Liver (tissue), 9 donors: ENCODE data around the gene TRAK2. TPM values are rescaled to one million over a fixed set of nuclear protein-coding genes. Genes with fewer than 3 reads are reported as not detected.

Source experiments
- DNase-seq: peaks from one replicate; pipeline ENCODE4 v3.0.0-alpha.2; 2017; ENCODE audit warnings: low spot score
- H3K27ac ChIP-seq, 2 donors: one replicate each; pipeline ENCODE4 v1.7.0; 2013; ENCODE audit warnings: inconsistent platforms in 2 of 2, low read length in 2 of 2, control low read depth in 1 of 2, low read depth in 1 of 2, mild to moderate bottlenecking in 1 of 2
- H3K27me3 ChIP-seq, 4 donors: one replicate each; pipeline versions ENCODE4 v1.6.1 to v1.7.0; 2013; ENCODE audit warnings: low read length in 3 of 4, inconsistent platforms in 1 of 4, mild to moderate bottlenecking in 1 of 4, moderate library complexity in 1 of 4; ENCODE audit not compliant: control insufficient read depth in 4 of 4, insufficient read depth in 4 of 4
- H3K36me3 ChIP-seq, 4 donors: one replicate each; pipeline versions ENCODE4 v1.6.1 to v1.7.0; 2013; ENCODE audit warnings: low read length in 3 of 4, mild to moderate bottlenecking in 3 of 4, low read depth in 1 of 4, moderate library complexity in 1 of 4; ENCODE audit not compliant: control insufficient read depth in 4 of 4, insufficient read depth in 3 of 4
- H3K4me1 ChIP-seq, 4 donors: one replicate each; pipeline versions ENCODE4 v1.6.1 to v1.7.0; 2013; ENCODE audit warnings: low read length in 3 of 4, mild to moderate bottlenecking in 3 of 4, moderate library complexity in 1 of 4; ENCODE audit not compliant: control insufficient read depth in 4 of 4, insufficient read depth in 4 of 4
- H3K4me3 ChIP-seq, 3 donors: one replicate each; pipeline versions ENCODE4 v1.6.1 to v1.7.0; 2013; ENCODE audit warnings: low read length in 3 of 3, control low read depth in 1 of 3, low read depth in 1 of 3, mild to moderate bottlenecking in 1 of 3
- H3K9ac ChIP-seq, 2 donors: one replicate each; pipeline ENCODE4 v1.7.0; 2013; ENCODE audit warnings: low read length in 2 of 2, mild to moderate bottlenecking in 2 of 2, moderate library complexity in 2 of 2, control low read depth in 1 of 2, low read depth in 1 of 2
- H3K9me3 ChIP-seq, 4 donors: one replicate each; pipeline versions ENCODE4 v1.6.1 to v1.7.0; 2013; ENCODE audit warnings: low read length in 3 of 4; ENCODE audit not compliant: control insufficient read depth in 4 of 4
- FOXA1 ChIP-seq: IDR thresholded peaks from 2 replicates; pipeline ENCODE4 v1.6.1; 2016; ENCODE audit warnings: antibody characterized with exemption
- HNF4A ChIP-seq, 2 donors: conservative IDR thresholded peaks; 2 replicates each; pipeline ENCODE4 v1.6.1; 2016; ENCODE audit warnings: antibody characterized with exemption in 2 of 2, mild to moderate bottlenecking in 2 of 2
- HNF4G ChIP-seq: IDR thresholded peaks from 2 replicates; pipeline ENCODE4 v1.6.1; 2016; ENCODE audit warnings: antibody characterized with exemption
- JUND ChIP-seq, 2 donors: IDR thresholded peaks; 2 replicates each; pipeline ENCODE4 v1.6.1; 2016; ENCODE audit warnings: antibody characterized with exemption in 2 of 2
- NR2F2 ChIP-seq: IDR thresholded peaks from 2 replicates; pipeline ENCODE4 v1.6.1; 2016; ENCODE audit warnings: antibody characterized with exemption
- SP1 ChIP-seq: IDR thresholded peaks from 2 replicates; pipeline ENCODE4 v1.6.1; 2018; ENCODE audit warnings: antibody characterized with exemption, mild to moderate bottlenecking
- TAF1 ChIP-seq: conservative IDR thresholded peaks from 2 replicates; pipeline ENCODE4 v1.6.1; 2016; ENCODE audit warnings: antibody characterized with exemption, mild to moderate bottlenecking
- YY1 ChIP-seq: IDR thresholded peaks from 2 replicates; pipeline ENCODE4 v1.6.1; 2016; ENCODE audit warnings: antibody characterized with exemption, mild to moderate bottlenecking
- WGBS: extraction: QIAGEN DNeasy Blood & Tissue Kit; methylation state at CpG from one replicate; pipeline ENCODE4 v1.1.7; 2013; 5-methylcytosine and 5-hydroxymethylcytosine counted together
- polyA plus RNA-seq, 2 donors: library from polyadenylated mRNA; stranded (reverse) in 1 of 2; unstranded in 1 of 2; fragments of 200-250 nt in 1 of 2; fragments of >200 nt in 1 of 2; fragmentation: Nextera tagmentation in 1 of 2; extraction: Ambion mirVana in 1 of 2; gene quantifications; one replicate each; pipeline versions ENCODE4 v1.2.1 to v1.2.3, GENCODE V29; 2013 to 2015
- total RNA-seq, 2 donors: library from RNA; depleted of rRNA; stranded (reverse); fragments of >200 nt; gene quantifications; one replicate each; pipeline ENCODE4 v1.2.3, GENCODE V29; 2014
- TF ChIP-seq, protein P1 (sequence below): IDR thresholded peaks from 2 replicates; pipeline ENCODE4 v1.6.1; 2016; ENCODE audit warnings: antibody characterized with exemption, mild to moderate bottlenecking
- TF ChIP-seq, protein P2 (sequence below): IDR thresholded peaks from 2 replicates; pipeline ENCODE4 v1.6.1; 2016; ENCODE audit warnings: antibody characterized with exemption
- TF ChIP-seq, protein P3 (sequence below): IDR thresholded peaks from 2 replicates; pipeline ENCODE4 v1.6.1; 2016; ENCODE audit warnings: antibody characterized with exemption
- TF ChIP-seq, protein P4 (sequence below): IDR thresholded peaks from 2 replicates; pipeline ENCODE4 v1.6.1; 2016; ENCODE audit warnings: antibody characterized with exemption
- TF ChIP-seq, protein P5 (sequence below): fragments of 150-350 bp; IDR thresholded peaks from 2 replicates; pipeline ENCODE4 v1.5.1; 2017; ENCODE audit warnings: improper control_type of control experiment, low read depth, low read length; ENCODE audit not compliant: missing input control
- donor health status: healthy.
- donor health status: healthy.
- donor health status: healthy.
- donor health status: healthy.
- donor health status: healthy.

TRAK2 gene
- total and polyA plus RNA-seq, 4 donors, result 6.1 to 207 (median 12.4) TPM

DNA sequence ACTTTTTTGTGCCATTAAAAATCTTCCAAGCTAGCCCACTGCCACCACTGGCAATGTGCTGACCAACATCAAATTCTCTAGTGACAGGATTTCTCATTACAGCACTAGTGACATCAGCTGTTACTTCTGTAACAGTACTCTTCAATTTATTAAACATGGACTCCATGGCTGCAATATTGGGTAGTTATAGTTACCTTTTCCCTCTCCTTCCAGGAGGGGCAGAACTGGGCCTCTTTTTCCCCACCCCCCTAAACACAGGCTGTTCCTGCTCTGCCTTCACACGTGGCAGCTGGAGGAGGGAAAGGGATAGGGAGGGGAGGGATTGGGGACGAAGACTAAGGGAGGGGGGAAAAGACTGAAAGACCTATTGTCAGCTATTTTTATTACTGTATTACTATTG lies 38.1 kb downstream of the TRAK2 start:
- no peak overlapping the region for H3K9ac ChIP-seq
- H3K27me3 ChIP-seq, result no peaks in the 10 kb centered on the region
- 65% methylated on average over 2 of the region's 2 CpGs for WGBS
- H3K4me1 ChIP-seq, result peaks cover 0 to 5% (median 1%) of the 10 kb centered on the region in 4 donors
- H3K9me3 ChIP-seq, result no peaks in the 10 kb centered on the region
- TF ChIP-seq SP1 (no peak), NR2F2 (no peak), YY1 (no peak), JUND (IDR thresholded peaks at IDR 0.05) (no peak)
- TF ChIP-seq, protein P1, sequence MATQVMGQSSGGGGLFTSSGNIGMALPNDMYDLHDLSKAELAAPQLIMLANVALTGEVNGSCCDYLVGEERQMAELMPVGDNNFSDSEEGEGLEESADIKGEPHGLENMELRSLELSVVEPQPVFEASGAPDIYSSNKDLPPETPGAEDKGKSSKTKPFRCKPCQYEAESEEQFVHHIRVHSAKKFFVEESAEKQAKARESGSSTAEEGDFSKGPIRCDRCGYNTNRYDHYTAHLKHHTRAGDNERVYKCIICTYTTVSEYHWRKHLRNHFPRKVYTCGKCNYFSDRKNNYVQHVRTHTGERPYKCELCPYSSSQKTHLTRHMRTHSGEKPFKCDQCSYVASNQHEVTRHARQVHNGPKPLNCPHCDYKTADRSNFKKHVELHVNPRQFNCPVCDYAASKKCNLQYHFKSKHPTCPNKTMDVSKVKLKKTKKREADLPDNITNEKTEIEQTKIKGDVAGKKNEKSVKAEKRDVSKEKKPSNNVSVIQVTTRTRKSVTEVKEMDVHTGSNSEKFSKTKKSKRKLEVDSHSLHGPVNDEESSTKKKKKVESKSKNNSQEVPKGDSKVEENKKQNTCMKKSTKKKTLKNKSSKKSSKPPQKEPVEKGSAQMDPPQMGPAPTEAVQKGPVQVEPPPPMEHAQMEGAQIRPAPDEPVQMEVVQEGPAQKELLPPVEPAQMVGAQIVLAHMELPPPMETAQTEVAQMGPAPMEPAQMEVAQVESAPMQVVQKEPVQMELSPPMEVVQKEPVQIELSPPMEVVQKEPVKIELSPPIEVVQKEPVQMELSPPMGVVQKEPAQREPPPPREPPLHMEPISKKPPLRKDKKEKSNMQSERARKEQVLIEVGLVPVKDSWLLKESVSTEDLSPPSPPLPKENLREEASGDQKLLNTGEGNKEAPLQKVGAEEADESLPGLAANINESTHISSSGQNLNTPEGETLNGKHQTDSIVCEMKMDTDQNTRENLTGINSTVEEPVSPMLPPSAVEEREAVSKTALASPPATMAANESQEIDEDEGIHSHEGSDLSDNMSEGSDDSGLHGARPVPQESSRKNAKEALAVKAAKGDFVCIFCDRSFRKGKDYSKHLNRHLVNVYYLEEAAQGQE, result no peak
- no peak overlapping the region for H3K4me3 ChIP-seq
- no peaks in the 10 kb centered on the region for H3K36me3 ChIP-seq
- DNase-seq, result no peak
- H3K27ac ChIP-seq, result no peak overlapping the region

DNA sequence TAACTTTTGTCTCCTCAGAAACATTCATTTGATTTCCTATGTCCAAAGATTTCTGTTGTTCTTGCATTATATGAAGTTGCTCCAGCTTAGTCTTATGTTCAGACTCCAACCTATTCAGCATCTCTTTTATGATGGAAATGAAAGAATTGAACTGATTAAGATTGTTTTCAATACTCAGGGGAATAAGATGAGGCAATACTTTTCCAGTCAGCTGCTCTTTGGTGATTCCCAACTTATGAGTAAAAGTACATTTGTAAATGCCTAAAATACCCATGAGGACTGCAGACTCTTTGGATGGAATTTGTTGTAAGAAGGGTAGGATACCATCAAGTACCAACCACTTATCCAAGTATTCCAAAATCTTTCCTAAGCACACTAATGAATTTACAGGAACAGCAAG lies 39.8 kb downstream of the TRAK2 start:
- TF ChIP-seq, protein P2, sequence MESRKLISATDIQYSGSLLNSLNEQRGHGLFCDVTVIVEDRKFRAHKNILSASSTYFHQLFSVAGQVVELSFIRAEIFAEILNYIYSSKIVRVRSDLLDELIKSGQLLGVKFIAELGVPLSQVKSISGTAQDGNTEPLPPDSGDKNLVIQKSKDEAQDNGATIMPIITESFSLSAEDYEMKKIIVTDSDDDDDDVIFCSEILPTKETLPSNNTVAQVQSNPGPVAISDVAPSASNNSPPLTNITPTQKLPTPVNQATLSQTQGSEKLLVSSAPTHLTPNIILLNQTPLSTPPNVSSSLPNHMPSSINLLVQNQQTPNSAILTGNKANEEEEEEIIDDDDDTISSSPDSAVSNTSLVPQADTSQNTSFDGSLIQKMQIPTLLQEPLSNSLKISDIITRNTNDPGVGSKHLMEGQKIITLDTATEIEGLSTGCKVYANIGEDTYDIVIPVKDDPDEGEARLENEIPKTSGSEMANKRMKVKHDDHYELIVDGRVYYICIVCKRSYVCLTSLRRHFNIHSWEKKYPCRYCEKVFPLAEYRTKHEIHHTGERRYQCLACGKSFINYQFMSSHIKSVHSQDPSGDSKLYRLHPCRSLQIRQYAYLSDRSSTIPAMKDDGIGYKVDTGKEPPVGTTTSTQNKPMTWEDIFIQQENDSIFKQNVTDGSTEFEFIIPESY, result no peak
- TF ChIP-seq TAF1 (no peak), YY1 (no peak), HNF4A (conservative IDR thresholded peaks at IDR 0.05) (no peak), HNF4G (no peak), FOXA1 (no peak), SP1 (no peak)
- TF ChIP-seq, protein P3, sequence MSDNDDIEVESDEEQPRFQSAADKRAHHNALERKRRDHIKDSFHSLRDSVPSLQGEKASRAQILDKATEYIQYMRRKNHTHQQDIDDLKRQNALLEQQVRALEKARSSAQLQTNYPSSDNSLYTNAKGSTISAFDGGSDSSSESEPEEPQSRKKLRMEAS, result no peak
- TF ChIP-seq, protein P4, sequence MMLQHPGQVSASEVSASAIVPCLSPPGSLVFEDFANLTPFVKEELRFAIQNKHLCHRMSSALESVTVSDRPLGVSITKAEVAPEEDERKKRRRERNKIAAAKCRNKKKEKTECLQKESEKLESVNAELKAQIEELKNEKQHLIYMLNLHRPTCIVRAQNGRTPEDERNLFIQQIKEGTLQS, result no peak
- TF ChIP-seq, protein P1, result no peak
- TF ChIP-seq, protein P5, sequence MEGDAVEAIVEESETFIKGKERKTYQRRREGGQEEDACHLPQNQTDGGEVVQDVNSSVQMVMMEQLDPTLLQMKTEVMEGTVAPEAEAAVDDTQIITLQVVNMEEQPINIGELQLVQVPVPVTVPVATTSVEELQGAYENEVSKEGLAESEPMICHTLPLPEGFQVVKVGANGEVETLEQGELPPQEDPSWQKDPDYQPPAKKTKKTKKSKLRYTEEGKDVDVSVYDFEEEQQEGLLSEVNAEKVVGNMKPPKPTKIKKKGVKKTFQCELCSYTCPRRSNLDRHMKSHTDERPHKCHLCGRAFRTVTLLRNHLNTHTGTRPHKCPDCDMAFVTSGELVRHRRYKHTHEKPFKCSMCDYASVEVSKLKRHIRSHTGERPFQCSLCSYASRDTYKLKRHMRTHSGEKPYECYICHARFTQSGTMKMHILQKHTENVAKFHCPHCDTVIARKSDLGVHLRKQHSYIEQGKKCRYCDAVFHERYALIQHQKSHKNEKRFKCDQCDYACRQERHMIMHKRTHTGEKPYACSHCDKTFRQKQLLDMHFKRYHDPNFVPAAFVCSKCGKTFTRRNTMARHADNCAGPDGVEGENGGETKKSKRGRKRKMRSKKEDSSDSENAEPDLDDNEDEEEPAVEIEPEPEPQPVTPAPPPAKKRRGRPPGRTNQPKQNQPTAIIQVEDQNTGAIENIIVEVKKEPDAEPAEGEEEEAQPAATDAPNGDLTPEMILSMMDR, result no peak

More for the DNA sequence above, 39.8 kb downstream of the TRAK2 start:
- Histone ChIP-seq H3K36me3 (no peaks in the 10 kb centered on the region), H3K27me3 (no peaks in the 10 kb centered on the region), H3K27ac (no peak overlapping the region), H3K4me3 (no peak overlapping the region), H3K4me1 (peaks cover 2 to 14% (median 8%) of the 10 kb centered on the region in 4 donors), H3K9me3 (no peaks in the 10 kb centered on the region), H3K9ac (no peak overlapping the region)
- no peak for DNase-seq
